HG02610 (cell line): ENCODE measurements around the gene ATP5PD.
"Not testable (repeated sequence)": the region's sequence is repeated elsewhere in the genome, so short reads cannot be mapped to it uniquely, and the experiment has no call there.

ENCODE experiments used
- ATAC-seq: cut with Tn5 transposase; IDR thresholded peaks from one replicate; pipeline ENCODE4 v1.9.1; 2021; ENCODE audit warnings: mild to moderate bottlenecking, moderate library complexity; ENCODE audit not compliant: unreplicated experiment

ATP5PD gene

DNA sequence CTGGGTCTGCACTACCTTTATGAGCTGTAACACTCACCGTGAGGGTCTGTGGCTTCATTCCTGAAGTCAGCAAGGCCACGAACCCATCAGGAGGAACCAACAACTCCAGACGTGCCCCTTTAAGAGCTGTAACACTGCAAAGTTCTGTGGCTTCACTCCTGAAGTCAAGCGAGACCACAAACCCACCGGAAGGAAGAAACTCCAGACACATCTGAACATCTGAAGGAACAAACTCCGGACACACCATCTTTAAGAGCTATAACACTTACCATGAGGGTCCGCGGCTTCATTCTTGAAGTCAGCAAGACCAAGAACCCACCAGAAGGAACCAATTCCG is 21.4 kb downstream of the ATP5PD start:
- not testable (repeated sequence) for ATAC-seq

GRCh38 chr17:75024686-75025397 is 21.9 kb downstream of the ATP5PD start:
- ATAC-seq = no peak

GRCh38 chr17:75020331-75021110 is 26.2 kb downstream of the ATP5PD start:
- ATAC-seq = no peak

DNA sequence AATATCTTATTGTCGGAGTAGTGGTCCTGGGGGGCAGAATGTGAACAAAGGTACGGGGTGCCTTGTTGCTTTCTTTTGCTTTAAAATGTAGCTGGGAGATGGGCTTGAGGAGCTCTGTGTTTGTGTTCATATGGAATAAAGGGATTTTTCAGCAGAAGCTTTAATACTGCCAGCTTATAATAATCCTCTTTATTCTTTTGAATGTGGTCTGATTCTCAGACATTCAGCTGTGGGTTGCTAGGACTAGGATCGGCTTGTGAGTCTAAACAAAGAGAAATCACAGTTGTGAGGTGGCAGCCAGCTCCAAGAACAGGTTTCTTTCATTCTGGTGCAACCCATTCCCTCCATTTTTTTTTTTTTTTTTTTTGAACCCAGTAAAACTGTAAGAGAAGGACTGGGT is 27.1 kb downstream of the ATP5PD start:
- ATAC-seq = no peak

DNA sequence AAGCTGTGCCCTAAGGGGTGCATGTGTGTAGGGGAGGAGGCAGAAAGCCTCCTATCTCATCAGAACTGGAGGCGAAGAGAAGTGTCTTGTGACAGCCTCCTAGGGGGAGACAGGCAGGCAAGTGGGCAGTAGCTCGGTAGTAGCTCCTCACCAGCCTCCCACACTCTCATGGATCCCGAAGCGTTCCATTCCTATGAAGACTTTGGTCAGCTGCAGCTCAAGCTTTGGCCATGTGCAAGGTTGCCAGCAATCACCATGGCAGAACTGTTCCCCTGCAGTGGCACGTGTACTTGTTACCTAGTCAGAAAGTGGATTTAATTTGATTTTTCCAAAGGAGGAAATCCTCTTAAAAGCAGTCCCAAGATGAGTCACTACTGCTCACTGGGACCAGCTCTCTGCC is 27.6 kb downstream of the ATP5PD start:
- ATAC-seq = no peak

DNA sequence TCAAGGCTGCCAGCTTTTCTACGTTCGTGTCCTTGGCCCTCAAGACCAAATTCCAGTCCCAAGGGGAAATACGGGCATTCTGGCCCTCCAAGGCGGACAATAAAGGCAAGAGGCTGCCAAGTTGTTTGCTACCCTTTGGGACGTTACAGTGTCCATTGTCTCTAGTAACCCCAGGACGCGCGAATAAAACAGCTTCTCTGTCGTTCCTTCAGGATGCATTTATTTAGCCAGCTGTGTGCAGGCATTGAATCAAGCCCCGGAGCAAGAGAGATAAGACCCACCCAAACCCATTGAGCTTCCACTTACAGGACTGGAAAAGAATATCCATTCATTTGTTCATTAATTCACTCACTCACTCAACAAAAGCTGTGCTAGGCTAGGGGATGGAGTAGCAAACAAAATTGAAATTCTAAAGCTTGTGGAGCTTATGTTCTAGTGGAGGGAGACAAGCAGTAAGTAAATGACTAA is 33.6 kb downstream of the ATP5PD start:
- no peak for ATAC-seq

- ATAC-seq = peak; percentile 87
Measured at GRCh38 chr17:75012346-75013091, 34.2 kb downstream of the ATP5PD start, which contains the start of gene MRPL58. Gene MRPL58 (plus strand): TSS chr17:75012670. CDS start chr17:75012687, 17 bp downstream.

GRCh38 chr17:75012096-75012345 is 34.7 kb downstream of the ATP5PD start:
- no peak for ATAC-seq

GRCh38 chr17:75011401-75012095 is 35.2 kb downstream of the ATP5PD start:
- ATAC-seq = no peak

DNA sequence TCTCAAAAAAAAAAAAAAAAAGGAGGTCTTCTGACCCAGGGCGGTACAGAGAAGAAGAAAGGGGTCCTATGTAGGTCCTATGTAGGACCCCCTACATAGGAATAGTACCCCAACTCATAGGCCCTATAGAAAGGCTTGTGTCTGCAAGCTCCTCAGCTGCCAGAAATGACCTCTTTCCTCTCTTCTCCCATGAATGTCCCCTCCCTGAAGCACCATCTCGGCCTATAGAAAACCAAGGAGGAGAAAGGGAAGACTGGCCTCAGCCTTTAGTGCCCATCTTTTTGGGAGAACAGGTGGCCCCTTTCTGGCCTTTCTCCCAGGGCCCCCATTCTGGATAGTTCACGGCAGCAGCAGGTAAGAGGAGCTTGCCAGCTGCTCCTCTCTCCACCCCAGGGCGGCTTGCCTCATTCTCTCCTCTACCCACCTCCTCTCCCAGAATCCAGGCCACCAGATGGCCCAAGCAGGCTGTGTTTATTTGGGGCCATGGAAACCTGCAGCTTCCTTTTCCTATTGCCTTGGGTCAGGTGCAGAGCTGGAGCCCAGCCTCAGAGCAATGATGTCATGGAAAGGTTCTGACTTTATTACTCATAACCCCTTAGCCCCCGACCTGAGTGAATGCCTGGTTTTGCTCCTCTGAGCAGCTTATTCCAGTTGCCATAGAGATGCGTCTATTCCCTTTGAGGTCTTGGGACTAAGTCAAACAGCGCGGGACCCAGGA is 35.9 kb downstream of the ATP5PD start:
- ATAC-seq = no peak

- ATAC-seq = no peak
Measured at GRCh38 chr17:75009139-75009724, 37.5 kb downstream of the ATP5PD start.

DNA sequence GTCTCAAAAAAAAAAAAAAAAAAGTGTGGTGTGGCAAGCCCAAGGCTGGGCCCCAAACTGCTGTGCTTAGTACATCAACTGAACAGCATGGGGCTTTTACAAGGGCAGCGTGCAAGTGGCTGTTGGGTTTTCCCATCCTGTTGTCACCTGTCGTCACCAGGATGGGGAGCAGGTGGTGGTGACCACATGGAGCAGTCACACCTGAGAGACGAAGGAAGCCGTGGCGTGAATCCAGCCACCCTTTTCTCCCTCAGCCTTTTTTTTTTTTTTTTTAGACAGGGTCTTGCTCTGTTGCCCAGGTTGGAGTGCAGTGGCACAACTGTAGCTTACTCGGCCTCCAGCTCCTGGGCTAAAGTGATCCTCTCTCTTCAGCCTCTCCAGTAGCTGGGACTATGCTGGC is 38.4 kb downstream of the ATP5PD start:
- no peak for ATAC-seq

GRCh38 chr17:75006653-75007052 is 40.1 kb downstream of the ATP5PD start:
- ATAC-seq = no peak

DNA sequence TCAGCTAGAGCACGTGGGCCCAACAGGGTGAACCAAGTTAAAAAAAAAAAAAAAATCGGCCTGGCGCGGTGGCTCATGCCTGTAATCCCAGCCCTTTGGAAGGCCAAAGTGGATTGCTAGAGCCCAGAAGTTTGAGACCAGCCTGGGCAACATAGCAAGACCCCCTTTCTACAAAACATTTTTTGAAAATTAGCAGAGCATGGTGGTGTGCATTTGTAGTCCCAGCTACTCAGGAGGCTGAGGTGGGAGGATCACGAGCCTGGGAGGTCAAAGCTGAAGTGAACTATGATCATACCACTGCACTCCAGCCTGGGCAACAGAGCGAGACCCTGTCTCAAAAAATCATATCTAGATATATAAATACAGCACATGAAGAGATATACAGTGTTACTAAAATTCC is 40.7 kb downstream of the ATP5PD start:
- not testable (repeated sequence) for ATAC-seq

DNA sequence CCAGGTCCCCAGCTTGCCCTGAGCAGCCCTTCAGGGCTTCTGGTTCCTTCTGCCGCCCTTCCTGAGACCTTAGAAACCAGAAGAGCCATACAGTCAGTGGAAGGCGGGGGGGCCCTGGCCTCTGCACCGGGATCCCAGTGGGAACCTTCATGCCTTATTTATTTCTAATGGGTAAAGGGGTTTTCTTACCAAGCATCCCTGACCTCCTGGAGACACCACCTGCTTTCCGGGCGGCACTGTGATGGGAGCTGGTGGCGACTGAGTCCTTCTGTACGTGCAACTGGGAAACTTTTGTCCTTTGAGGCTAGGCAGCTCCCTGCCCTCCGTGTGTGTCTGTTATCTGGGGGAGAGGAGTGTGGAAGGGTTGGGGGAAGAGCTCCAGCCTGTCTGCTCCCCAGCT is 41.5 kb downstream of the ATP5PD start:
- ATAC-seq = no peak

GRCh38 chr17:75004371-75004770 is 42.4 kb downstream of the ATP5PD start:
- ATAC-seq = no peak

DNA sequence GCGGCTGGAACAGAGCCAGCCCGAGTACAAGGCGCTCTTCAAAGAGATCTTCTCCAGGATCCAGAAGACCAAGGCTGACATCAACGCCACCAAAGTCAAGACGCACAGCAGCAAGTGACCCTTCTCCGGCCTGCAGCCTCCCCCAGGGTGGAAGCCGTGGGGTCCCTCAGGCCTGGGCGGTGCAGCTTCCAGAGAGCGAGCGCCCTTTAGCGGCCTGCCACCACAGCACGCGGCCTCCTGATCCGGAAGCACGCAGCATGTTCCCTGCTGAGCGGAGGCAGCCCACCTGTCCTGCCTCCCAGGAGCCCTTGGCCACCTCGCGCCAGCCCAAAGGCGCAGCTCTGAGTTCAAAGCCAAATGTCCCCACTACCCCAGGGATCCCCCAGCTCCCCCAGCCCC is 42.8 kb downstream of the ATP5PD start:
- ATAC-seq = no peak

DNA sequence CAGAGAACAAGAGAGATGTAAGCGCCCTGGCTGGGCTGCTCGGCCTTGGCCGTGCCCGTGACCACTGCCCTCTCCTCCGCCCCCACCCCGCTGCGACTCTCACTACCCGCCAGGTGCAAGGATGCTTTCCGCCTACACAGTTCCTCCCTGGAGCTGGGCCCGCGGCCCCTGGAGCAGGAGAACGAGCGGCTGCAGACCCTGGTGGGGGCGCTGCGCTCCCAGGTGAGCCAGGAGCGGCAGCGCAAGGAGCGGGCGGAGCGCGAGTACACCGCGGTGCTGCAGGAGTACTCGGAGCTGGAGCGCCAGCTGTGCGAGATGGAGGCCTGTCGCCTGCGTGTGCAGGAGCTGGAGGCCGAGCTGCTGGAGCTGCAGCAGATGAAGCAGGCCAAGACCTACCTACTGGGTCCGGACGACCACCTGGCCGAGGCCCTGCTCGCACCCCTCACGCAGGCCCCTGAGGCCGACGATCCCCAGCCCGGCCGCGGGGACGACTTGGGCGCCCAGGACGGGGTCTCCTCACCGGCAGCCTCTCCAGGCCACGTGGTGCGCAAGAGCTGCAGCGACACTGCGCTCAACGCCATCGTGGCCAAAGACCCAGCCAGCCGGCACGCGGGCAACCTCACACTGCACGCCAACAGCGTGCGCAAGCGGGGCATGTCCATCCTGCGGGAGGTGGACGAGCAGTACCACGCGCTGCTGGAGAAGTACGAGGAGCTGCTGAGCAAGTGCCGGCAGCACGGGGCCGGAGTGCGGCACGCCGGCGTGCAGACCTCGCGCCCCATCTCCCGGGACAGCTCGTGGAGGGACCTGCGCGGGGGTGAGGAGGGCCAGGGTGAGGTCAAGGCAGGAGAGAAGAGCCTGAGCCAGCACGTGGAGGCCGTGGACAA is 43.5 kb downstream of the ATP5PD start:
- ATAC-seq = no peak
